ENCODE measurements around the gene TAS2R3.
"Not testable (repeated sequence)": the region's sequence is repeated elsewhere in the genome, so short reads cannot be mapped to it uniquely, and the experiment has no call there.

Gene TAS2R3

GRCh38 chr7:141748396-141748795 is 15.5 kb upstream of the TAS2R3 start:
- no peak for TF ChIP-seq CTCF (conservative IDR thresholded peaks at IDR 0.05)
- H3K27ac ChIP-seq, result no peak overlapping the region

DNA sequence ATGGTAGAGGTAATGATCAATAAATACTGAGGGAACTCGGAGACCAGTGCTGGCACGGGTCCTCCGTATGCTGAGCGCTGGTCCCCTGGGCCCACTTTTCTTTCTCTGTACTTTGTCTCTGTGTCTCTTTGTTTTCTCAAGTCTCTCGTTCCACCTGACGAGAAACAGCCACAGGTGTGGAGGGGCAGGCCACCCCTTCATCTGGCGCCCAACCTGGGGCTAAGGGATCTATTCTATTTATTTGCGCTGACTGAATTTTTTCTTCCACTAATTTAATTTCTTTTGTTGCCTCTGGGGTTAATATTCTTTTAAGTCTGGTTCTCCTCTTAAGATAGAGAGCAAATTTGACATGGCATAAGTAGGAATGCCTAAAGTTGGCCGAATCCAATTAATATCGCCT is 12.0 kb upstream of the TAS2R3 start:
- H3K27ac ChIP-seq, result not testable (repeated sequence)

- no peak overlapping the region for H3K27ac ChIP-seq
- TF ChIP-seq CTCF (conservative IDR thresholded peaks at IDR 0.05), result peak; percentile 50
Measured at GRCh38 chr7:141752634-141753033, 11.3 kb upstream of the TAS2R3 start.

GRCh38 chr7:141754939-141755338 is 9.0 kb upstream of the TAS2R3 start:
- no peak overlapping the region for H3K27ac ChIP-seq
- peak; percentile 58 for TF ChIP-seq CTCF (conservative IDR thresholded peaks at IDR 0.05)

DNA sequence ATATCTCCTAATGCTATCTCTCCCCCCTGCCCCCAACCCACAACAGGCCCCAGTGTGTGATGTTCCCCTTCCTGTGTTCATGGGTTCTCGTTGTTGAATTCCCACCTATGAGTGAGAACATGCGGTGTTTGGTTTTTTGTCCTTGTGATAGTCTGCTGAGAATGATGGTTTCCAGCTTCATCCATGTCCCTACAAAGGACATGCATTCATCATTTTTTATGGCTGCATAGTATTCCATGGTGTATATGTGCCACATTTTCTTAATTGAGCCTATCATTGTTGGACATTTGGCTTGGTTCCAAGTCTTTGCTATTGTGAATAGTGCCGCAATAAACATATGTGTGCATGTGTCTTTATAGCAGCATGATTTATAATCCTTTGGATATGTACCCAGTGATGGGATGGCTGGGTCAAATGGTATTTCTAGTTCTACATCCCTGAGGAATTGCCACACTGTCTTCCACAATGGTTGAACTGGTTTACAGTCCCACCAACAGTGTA is 6.2 kb downstream of the TAS2R3 start:
- H3K27ac ChIP-seq, result not testable (repeated sequence)

- TF ChIP-seq CTCF (conservative IDR thresholded peaks at IDR 0.05), result no peak
- no peak within 1 kb of the TSS for H3K27ac ChIP-seq
Measured at GRCh38 chr7:141776374-141776773, 12.5 kb downstream of the TAS2R3 start, which contains the start of gene TAS2R4. Gene TAS2R4, plus strand, starts transcription at chr7:141776674. Its CDS starts 1,815 bp downstream, at chr7:141778489.

GRCh38 chr7:141785706-141786552 is 22.0 kb downstream of the TAS2R3 start:
- no peak overlapping the region for H3K27ac ChIP-seq
- peak; percentile 97 for TF ChIP-seq CTCF (conservative IDR thresholded peaks at IDR 0.05)

DNA sequence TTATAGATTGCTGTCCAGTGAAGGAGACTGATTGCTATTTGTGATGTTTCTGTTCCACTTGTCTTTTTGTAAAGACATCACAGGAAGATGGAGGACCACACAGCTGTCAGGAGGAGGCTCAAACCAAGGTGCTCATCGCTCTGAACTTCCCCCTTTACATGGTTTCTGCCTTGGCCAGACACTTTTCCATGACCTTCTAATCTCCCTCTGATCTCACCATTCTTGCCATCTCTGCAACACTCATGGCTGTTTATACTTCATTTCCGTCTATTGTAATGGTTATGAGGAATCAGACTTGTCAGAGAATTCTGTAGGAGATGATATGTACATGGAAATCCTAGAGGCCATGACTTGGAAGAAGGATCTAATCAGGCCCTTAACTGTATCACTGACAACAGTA is 24.4 kb downstream of the TAS2R3 start:
- H3K27ac ChIP-seq, result no peak overlapping the region

More for the DNA sequence above, 24.4 kb downstream of the TAS2R3 start:
- no peak for TF ChIP-seq CTCF (conservative IDR thresholded peaks at IDR 0.05)
